HG02870 (cell line): Measurements from ENCODE around the gene ADAM12.

Source experiments
- ATAC-seq: cut with Tn5 transposase; IDR thresholded peaks from one replicate; pipeline ENCODE4 v1.9.1; 2021; ENCODE audit warnings: mild to moderate bottlenecking, moderate library complexity; ENCODE audit not compliant: unreplicated experiment

The ADAM12 gene

DNA sequence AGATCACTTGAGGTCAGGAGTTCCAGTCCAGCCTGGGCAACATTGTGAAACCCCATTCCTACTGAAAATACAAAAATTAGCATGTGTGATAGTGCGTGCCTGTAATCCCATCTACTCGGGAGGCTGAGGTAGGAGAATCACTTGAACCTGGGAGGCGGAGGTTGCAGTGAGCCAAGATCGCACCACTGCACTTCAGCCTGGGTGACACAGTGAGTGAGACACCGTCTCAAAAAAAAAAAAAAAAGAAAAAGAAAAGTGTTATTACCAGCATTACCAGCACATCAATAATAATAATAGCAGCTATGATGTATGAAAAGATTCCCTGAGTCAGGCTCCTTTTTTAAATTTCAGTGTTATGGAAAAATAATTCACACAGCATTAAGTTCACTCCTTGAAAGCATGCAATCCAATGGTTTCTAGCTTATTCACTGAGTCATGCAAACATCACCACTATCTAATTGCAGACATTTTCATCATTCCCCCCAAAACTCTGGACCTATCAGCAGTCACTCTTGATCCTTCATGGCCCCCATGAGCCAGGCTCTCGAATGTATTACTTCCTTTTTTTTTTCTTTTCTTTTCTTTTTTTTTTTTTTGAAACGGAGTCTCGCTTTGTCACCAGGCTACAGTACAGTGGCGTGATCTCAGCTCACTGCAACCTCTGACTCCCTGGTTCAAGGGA is 263.5 kb downstream of the ADAM12 start:
- no peak for ATAC-seq

DNA sequence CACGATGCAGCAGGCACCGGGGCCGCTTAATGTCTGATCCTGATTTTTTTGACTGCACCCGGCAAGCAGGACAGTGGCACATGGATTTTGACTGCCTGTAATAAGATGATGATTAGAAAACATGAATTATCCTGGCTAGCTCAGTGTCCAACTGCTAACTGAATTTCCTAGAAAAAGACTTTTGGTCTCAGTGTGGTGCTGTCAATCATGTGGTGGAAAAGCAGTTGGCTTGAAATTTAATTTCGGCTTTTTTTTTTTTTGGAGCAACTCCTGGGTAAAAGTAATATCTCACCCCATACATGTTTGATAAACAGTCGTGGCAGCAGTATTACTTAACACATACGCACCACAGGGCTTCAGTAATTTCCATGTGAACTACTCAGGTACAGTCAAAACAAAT is 264.2 kb downstream of the ADAM12 start:
- no peak for ATAC-seq

DNA sequence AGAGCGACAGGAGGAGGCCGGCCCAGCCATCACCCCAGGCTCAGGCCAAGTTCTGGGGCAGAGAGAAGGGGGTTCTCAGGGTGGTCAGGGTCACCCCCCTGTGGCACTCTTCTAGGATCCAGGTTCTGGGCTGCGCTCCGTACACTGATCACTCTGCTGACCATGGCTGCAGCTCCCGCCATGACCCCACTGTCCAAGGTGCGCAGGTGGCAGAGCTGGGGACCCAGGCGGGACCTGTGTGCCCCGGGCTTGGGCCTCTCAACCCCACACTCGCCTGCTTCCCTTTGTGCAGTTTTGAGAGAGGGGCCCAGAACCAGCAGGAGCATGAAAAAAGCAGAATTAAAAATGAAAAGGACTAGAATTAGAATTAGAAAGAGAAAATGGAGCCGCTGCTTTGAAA is 264.8 kb downstream of the ADAM12 start:
- no peak for ATAC-seq

DNA sequence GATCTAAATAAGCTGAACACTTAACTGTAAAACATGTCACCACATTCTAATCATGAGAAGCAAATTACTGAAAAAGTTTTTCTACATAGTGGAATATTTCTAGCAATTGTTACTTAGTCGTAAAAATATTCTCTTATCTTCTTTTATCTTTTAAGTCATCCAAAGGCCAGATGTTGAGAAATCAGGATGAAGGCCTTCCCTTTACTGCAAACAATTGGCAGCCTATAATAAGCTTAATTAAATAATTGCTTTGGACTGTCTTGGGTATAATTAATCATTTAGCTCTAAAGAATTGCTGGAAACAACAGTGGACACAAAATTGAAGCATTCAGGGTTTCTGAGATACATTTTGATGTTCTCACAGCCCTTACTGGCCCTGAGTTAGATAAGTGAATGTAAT is 265.4 kb downstream of the ADAM12 start:
- no peak for ATAC-seq

DNA sequence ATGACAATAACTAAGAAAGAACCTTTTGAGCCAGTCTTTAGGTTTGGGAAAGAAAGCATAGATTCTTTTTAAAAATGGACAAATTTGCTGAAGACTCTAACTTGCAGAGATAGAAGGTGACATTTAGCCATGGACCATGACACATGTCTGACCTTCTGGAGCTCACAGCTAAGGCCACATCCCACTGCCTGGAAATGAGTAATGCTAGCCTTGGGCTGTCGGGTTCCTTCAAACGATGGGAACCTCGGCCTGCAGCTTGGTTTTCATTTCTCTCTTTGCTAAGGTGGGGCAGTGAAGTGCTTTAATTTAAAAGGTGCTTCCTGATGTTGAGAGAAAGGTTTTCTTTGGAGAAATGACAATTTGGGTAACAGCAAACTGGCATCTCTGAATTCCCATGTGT is 268.7 kb downstream of the ADAM12 start:
- ATAC-seq, result no peak

DNA sequence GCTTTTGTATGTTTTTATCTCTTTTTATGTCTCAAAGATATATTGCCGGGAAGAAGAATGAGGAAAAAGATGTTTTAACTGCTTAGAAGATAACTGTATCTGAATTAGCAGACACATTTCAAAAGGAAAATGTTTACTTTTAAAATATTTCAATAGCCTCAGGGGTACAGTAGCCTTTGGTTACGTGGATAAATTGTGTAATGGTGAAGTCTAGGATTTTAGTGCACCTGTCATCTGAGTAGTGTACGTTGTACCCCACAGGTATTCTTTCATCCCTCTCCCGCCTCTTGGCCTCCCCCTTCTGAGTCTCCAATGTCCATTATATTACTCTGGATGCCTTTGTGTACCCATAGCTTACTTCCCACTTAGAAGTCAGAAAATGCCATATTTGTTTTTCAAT is 269.8 kb downstream of the ADAM12 start:
- ATAC-seq, result no peak

DNA sequence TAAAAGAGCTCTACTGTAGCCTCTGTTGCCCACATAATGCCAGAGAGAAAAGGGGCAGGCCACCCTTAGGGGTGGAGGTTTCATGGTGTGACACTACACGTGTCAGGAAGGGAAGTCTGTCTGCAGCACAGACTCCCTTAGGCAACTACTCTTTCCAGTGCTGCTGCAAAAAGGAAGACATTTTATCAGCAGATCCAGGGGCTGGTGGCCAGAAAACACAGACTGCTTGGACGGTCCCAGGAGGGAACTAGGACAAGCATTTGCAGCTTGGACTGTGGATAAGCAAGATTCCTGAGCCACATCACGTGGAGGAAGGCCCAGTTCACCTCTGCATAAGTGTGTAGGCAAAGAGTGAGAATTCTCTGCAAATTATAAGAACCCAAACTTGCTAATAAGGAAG is 271.1 kb downstream of the ADAM12 start:
- no peak for ATAC-seq

DNA sequence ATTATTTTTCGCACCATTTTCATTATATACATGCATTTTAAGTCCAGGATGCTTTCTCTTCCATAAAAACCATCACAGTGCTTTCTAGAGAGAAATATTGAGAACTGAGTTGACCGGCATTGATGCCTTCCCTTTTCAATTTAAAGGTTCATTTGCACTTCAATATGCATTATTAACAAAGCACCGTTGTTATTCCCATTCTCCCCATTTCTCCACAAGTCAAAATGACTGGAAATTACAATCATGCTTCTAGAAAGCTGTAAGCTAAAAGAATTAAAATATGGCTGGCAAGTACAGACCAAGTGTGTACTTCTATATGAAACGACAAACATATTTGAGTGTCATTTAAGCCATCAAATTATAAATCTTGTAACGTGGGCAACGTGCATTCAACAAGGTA is 272.4 kb downstream of the ADAM12 start:
- no peak for ATAC-seq

DNA sequence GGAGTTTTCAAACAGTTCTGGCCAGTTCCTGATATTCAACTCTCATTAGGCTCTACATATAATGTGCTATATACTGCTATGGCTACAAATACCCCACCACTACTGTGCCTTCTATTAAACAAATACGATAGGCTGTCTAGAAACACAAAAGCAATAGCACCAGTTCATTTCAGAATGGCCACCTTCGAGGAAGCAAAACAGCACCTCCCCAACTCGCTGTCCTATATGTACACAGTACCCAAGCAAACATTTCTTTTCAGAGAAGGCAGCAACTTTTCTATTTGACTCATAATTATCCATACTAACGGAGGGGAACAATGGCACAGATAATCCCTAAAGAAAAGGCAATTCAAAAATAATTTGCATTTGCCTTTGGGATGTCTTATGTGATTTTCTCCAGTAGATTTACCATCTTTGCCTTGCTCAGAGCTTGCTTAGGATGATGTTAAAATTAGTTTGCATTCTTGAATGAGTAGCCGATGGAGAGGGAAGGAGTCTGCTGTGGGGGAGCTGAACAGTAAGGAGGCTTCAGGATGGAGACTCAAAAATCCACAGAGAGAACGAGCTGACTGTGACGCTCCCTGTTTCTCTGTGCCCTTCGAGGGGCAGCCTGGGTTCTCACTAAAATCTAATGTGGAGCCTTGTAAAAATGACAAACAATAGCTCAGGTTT is 273.3 kb downstream of the ADAM12 start:
- no peak for ATAC-seq

DNA sequence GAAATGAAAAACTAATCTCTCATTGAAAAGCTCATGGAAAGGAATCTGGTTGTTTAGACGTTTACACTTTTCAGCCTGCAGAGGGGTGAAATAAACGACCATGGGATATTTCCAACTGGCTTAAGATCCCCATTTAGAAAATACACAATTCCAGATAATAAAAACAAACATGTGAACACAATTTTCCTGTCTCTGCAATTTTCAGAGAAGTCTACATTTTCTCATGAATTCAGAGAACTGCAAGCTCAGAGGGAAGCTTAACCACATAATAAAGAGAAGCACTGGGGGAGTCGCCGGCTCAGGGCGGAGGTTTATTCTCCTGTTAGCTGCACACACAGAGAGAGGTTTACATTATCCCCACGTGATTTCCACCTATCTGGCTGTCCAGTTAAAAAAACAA is 276.8 kb downstream of the ADAM12 start:
- no peak for ATAC-seq

DNA sequence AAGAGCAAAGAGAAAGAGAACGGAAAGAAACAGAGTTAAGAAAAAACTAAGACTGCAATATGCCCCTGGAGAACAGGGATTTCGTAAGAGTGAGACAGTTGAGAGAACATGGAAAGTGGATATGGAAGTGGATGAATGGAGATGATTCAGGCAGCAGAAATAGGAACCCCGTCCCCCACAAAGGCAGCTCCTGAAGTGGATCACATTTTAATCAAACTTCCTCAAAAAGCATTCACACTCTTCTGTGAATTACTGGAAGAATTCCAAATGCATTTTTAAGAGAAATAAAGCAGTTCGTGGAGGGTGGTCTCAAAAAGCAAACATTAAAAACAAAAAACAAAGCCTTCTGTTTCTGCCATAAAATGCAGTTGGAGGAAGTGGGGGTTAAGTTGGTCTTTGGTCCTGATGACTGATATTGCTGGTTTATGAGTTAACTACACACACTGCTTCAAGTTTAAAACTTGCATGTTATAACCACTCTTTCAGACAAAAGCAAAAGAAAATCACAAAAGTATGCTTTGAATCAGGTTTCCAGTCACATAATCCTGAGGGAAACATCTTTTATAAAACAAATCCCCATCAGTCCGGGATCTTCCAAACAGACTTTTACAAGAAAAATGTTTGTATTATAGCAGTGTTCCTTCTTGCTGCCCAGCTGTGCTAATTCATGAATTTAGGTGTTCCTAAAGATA is 277.6 kb downstream of the ADAM12 start:
- no peak for ATAC-seq

DNA sequence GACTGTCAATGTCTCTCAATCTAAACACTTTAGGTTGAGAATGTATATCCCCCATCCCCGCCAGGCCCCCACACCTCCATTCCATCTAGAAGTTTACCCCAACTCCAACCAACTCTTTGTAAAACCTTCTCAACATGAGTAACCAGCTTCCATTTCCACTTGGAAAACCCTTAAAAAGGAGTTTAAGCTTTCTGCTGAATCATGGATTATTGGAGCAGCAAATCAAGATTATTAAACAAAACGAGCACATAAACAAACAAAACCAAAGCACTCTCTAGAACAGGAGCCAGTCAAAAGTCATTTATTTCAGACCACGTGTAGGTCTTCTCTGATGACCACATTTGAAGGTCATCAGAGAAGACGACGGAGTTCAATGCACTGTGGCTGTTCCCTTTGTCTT is 278.4 kb downstream of the ADAM12 start:
- ATAC-seq, result no peak

DNA sequence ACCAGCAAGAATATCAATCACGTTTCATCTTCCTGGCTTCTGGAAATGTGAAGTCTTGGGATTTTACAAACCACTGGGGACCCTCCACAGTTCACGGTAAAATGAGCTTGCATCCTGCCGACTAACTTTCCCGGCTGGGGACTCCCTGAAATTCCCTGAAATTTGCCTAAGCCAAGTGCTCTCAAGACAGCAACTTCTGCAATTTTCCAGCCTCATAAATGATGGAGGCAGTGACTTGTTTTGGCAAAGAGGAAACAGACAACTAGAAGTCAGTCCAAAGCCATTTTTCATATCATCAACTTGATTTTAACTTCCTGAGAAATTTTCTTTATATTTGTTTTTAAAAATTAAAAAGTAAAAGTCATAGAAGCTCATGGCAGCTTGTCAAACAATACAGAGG is 279.6 kb downstream of the ADAM12 start:
- ATAC-seq, result no peak

DNA sequence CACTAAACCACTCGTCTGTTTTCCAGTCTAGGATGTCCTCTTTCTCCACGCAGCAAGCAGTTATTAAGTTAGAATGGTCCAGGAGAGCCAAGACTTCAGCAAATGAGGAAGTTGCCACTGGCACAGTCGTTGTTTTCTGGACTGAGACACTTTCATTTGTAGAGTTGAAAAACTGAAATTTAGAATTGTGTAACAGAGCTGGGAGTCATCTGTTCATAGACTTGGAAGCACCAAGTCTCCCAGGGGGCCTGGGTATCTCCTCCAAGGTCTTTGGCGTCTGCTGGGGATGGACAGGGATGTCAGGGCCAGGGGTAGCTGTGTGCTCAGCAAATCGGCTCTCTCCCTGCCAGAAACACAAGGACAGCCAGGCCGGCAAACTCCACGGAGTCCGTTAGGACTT is 283.5 kb downstream of the ADAM12 start:
- ATAC-seq, result no peak

DNA sequence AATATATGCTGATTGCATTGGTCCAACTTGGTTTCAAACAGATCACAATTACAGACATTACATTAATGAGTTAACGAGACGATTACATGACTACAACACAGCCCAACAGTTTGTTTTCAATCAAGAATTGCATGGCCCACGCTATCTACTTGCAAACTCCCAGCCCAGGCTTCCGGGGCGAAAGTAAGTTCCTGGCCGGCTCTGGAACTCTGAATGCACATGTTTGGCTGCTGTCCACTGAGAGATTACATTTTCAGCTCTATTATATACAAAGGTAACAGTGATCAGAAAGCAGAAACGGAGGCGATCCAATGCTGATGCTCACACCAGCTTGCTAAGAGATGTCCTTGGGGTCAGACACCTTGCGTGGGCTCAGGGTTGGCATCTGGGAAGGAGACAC is 285.6 kb downstream of the ADAM12 start:
- no peak for ATAC-seq

DNA sequence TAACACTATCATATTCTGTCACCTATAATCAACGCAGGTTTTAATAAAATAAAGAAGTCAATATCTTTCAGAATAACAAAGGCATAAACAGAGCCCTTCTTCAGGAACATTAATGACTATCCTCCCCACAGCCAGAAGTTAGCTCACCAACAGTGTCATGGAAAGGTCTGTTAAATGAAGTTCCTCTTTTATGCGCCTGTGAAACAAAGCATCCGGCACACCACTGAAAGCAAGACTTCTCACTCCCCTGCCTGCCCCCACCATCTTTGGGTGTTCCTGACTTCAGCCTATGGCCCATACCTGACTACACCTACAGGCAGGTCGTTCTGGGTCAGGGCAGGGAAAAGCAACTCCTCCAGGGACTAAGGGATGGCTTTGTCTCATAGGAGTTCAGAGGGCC is 286.5 kb downstream of the ADAM12 start:
- ATAC-seq, result peak; percentile 97

DNA sequence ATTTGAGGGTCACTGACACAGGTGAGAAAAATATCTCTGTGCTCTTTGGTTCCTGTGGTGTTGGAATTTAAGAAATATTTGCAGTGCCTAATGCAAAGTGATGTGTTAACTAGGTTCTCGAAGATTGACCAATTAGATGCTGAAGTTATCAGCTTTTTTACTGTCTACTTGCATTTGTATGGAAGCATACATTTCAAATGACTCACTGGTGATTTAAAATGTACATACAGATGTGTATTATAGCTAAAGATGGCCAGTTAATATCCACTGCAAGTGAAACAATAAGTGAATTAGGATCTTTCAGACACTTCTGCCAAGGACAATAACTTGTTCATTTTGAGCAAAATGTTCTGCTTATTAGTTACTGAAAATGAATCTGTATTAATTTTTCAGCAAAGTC is 287.0 kb downstream of the ADAM12 start:
- ATAC-seq, result no peak

DNA sequence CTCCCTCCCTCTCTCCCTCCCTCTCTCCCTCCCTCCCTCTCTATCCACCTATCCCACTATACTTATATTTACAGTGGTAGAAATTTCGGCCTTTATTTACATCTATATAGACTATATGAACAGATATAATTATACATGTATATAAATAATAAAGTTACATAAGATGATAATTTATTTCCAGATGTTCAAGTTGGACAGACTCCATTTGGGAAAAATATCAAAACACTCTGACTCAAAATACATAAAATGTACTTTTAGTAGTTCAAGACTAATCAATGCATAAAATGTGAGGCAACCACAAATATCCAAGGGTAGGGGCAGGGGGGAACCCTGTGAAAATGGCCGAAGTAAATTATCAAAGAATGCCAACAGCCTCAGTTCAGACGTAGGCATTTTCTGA is 288.9 kb downstream of the ADAM12 start:
- no peak for ATAC-seq

DNA sequence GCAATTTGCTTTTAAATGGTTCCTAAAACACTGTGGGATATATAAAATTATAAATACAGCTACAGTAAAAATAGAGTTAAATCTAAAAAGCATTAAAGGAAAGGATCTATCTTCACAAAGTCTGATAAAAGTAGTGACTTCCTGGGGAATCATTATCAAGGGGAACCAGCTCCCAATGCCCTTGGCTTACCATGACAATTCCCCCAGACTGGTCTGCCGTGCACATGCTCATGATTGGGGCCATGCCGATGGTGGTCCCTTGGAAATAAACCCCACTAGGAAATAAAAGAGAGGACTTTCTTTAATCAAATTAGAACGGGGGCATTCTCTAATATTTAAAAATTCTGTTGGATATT is 290.1 kb downstream of the ADAM12 start:
- no peak for ATAC-seq

DNA sequence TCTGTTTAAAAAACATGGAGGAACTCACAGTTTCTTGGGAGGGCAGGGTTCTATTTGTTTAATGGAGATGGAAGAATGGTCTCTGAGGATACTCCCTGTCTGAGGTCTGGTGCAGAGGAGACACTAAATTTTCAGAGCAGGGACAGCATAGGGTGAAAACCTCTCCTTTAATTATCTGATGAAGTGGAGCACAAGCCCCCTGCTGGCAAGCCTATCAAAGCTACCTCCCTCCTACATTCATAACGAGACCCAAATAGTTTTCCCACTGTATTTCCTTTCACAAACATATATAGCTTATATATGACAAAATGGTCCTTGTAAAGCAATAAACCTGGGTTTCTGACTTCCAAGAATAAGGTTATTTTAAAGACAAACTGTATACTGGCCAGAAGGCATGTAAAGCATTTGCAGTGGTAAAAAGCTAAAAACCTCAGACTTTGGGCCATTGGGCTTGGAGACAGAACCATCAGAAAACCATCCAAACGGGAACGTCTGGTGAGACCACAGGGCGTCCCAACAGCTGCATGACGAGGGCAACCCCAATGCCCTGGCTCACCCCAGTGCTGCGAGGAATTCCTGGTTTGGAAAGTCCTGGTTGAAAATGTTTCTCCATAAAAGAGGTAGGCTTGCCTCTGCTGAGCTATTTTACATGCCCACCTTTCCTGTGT is 290.6 kb downstream of the ADAM12 start:
- no peak for ATAC-seq

DNA sequence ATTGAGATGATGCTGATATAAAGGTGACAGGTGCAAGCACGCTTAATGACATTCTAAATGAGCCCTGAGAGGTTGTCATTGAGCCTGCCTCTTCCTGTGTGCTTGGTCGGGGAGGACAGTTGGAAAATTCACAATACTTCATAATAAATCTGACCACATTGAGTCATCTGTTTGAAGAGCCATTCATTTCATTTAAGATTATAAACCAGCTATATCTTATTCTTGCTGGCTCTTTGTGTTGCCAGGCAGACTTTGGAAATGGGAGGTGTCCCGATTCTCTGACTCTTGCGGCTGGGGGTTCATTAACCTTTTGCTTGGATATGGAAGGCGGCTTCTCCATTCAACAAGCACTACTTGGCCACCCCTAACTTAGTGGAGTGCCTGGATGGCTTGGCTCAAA is 293.7 kb downstream of the ADAM12 start:
- no peak for ATAC-seq
